GM13976 (cell line): ENCODE measurements around the gene BRSK2.
A peak's percentile ranks its signal among the peaks of the same experiment; 100 is the strongest.

ENCODE experiments used
- DNase-seq: peaks from one replicate; pipeline ENCODE4 v3.0.0; 2012; ENCODE audit warnings: low spot score
- in situ Hi-C: fragments of 300-500 bp; cut with MboI; formaldehyde crosslinking; loops from one replicate; pipeline ENCODE4 v1.12.0; 2022; ENCODE audit warnings: low sequenced_read_pairs, mixed read lengths, inconsistent platforms; ENCODE audit not compliant: unreplicated experiment
- TF ChIP-seq, protein P1 (sequence below): IDR thresholded peaks from 2 replicates; pipeline ENCODE4 v1.5.1; 2012; ENCODE audit warnings: borderline replicate concordance, mild to moderate bottlenecking; ENCODE audit not compliant: insufficient read depth; ENCODE audit errors: extremely low read depth, missing control alignments, control extremely low read depth

BRSK2 gene

GRCh38 chr11:1486054-1486825, 96.5 kb downstream of the BRSK2 start, which contains the start of gene MOB2:
MOB2 (minus strand) TSS chr11:1486779; CDS start chr11:1486556, 223 bp downstream.
- TF ChIP-seq, protein P1, sequence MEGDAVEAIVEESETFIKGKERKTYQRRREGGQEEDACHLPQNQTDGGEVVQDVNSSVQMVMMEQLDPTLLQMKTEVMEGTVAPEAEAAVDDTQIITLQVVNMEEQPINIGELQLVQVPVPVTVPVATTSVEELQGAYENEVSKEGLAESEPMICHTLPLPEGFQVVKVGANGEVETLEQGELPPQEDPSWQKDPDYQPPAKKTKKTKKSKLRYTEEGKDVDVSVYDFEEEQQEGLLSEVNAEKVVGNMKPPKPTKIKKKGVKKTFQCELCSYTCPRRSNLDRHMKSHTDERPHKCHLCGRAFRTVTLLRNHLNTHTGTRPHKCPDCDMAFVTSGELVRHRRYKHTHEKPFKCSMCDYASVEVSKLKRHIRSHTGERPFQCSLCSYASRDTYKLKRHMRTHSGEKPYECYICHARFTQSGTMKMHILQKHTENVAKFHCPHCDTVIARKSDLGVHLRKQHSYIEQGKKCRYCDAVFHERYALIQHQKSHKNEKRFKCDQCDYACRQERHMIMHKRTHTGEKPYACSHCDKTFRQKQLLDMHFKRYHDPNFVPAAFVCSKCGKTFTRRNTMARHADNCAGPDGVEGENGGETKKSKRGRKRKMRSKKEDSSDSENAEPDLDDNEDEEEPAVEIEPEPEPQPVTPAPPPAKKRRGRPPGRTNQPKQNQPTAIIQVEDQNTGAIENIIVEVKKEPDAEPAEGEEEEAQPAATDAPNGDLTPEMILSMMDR = no peak
- peak; percentile 70 for DNase-seq
- in situ Hi-C loops = no loop called here

- in situ Hi-C loops = no loop called here
- TF ChIP-seq, protein P1 = no peak
- DNase-seq = no peak
Measured at GRCh38 chr11:1487091-1487850, 97.5 kb downstream of the BRSK2 start.

GRCh38 chr11:1487851-1488574, 98.3 kb downstream of the BRSK2 start:
- in situ Hi-C loops = no loop called here
- DNase-seq = peak; percentile 63
- TF ChIP-seq, protein P1 = no peak

GRCh38 chr11:1488575-1489180, 98.9 kb downstream of the BRSK2 start:
- in situ Hi-C loops = no loop called here
- no peak for DNase-seq
- TF ChIP-seq, protein P1 = no peak

- no peak for DNase-seq
- TF ChIP-seq, protein P1 = no peak
- in situ Hi-C loops = no loop called here
Measured at GRCh38 chr11:1490651-1491050, 100.9 kb downstream of the BRSK2 start.

DNA sequence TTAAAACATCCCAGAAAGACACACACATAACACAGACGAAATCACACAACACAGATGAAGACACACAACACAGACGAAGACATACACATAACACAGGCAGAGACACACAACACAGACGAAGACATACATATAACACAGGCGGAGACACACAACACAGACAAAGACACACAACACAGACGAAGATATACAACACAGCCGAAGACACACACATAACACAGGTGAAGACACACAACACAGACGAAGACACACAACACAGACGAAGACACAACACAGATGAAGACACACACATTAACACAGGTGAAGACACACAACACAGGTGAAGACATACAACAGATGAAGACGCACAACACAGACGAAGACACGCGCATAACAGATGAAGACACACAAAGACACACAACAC, 101.6 kb downstream of the BRSK2 start:
- in situ Hi-C loops = no loop called here
- no peak for DNase-seq
- TF ChIP-seq, protein P1 = no peak
